ENCODE results near the gene IBSP.

The IBSP gene

GRCh38 chr4:87799301-87800113 lies at the start of gene IBSP:
Gene IBSP, plus strand, starts transcription at chr4:87799554. Its CDS starts 2,808 bp downstream, at chr4:87802362.
- no peak for DNase-seq (ENCODE audit: low read depth in 2 of 3, low spot score in 2 of 3)

GRCh38 chr4:87749883-87750282 lies 49.5 kb upstream of the IBSP start:
- no peak for DNase-seq (ENCODE audit: low read depth in 2 of 3, low spot score in 2 of 3)

GRCh38 chr4:87758270-87758669 lies 41.1 kb upstream of the IBSP start:
- DNase-seq (ENCODE audit: low read depth in 2 of 3, low spot score in 2 of 3): no peak

GRCh38 chr4:87762311-87762710 lies 37.0 kb upstream of the IBSP start:
- no peak for DNase-seq (ENCODE audit: low read depth in 2 of 3, low spot score in 2 of 3)

- no peak for DNase-seq (ENCODE audit: low read depth in 2 of 3, low spot score in 2 of 3)
Observed at GRCh38 chr4:87781569-87781968, 17.8 kb upstream of the IBSP start.

- no peak for DNase-seq (ENCODE audit: low read depth in 2 of 3, low spot score in 2 of 3)
Observed at GRCh38 chr4:87783781-87784180, 15.6 kb upstream of the IBSP start.

GRCh38 chr4:87785731-87786509 lies 13.4 kb upstream of the IBSP start:
- no peak for DNase-seq (ENCODE audit: low read depth in 2 of 3, low spot score in 2 of 3)

- DNase-seq (ENCODE audit: low read depth in 2 of 3, low spot score in 2 of 3): no peak
Observed at GRCh38 chr4:87802858-87803257, 3.5 kb downstream of the IBSP start.

- no peak for DNase-seq (ENCODE audit: low read depth in 2 of 3, low spot score in 2 of 3)
Observed at GRCh38 chr4:87803421-87803820, 4.1 kb downstream of the IBSP start.

- no peak for DNase-seq (ENCODE audit: low read depth in 2 of 3, low spot score in 2 of 3)
Observed at GRCh38 chr4:87804871-87805270, 5.5 kb downstream of the IBSP start.

GRCh38 chr4:87805971-87806370 lies 6.6 kb downstream of the IBSP start:
- DNase-seq (ENCODE audit: low read depth in 2 of 3, low spot score in 2 of 3): no peak

- DNase-seq (ENCODE audit: low read depth in 2 of 3, low spot score in 2 of 3): no peak
Observed at GRCh38 chr4:87806520-87806919, 7.2 kb downstream of the IBSP start.

- no peak for DNase-seq (ENCODE audit: low read depth in 2 of 3, low spot score in 2 of 3)
Observed at GRCh38 chr4:87807402-87807801, 8.0 kb downstream of the IBSP start.

GRCh38 chr4:87811977-87812376 lies 12.6 kb downstream of the IBSP start:
- DNase-seq (ENCODE audit: low read depth in 2 of 3, low spot score in 2 of 3): no peak

GRCh38 chr4:87819281-87819919 lies 20.0 kb downstream of the IBSP start:
- no peak for DNase-seq (ENCODE audit: low read depth in 2 of 3, low spot score in 2 of 3)

GRCh38 chr4:87823200-87823599 lies 23.8 kb downstream of the IBSP start:
- no peak for DNase-seq (ENCODE audit: low read depth in 2 of 3, low spot score in 2 of 3)

- no peak for DNase-seq (ENCODE audit: low read depth in 2 of 3, low spot score in 2 of 3)
Observed at GRCh38 chr4:87823724-87824123, 24.4 kb downstream of the IBSP start.

- no peak for DNase-seq (ENCODE audit: low read depth in 2 of 3, low spot score in 2 of 3)
Observed at GRCh38 chr4:87824352-87824751, 25.0 kb downstream of the IBSP start.

- DNase-seq (ENCODE audit: low read depth in 2 of 3, low spot score in 2 of 3): no peak
Observed at GRCh38 chr4:87832669-87833068, 33.3 kb downstream of the IBSP start, which contains the start of gene MEPE. Gene MEPE, plus strand, starts transcription at chr4:87832969. Its CDS starts 1,746 bp downstream, at chr4:87834715.

GRCh38 chr4:87834401-87834800 lies 35.0 kb downstream of the IBSP start:
- DNase-seq (ENCODE audit: low read depth in 2 of 3, low spot score in 2 of 3): no peak

- DNase-seq (ENCODE audit: low read depth in 2 of 3, low spot score in 2 of 3): no peak
Observed at GRCh38 chr4:87835197-87835596, 35.8 kb downstream of the IBSP start.

- DNase-seq (ENCODE audit: low read depth in 2 of 3, low spot score in 2 of 3): no peak
Observed at GRCh38 chr4:87835743-87836142, 36.4 kb downstream of the IBSP start.
